ENCODE measurements around the gene NCKAP1. TPM values are rescaled to one million over a fixed set of nuclear protein-coding genes. Genes with fewer than 3 reads are reported as not detected.
A peak's percentile ranks its signal among the peaks of the same experiment; 100 is the strongest.
"Not testable (repeated sequence)": the region's sequence is repeated elsewhere in the genome, so short reads cannot be mapped to it uniquely, and the experiment has no call there.

NCKAP1 gene
- total RNA-seq, 4 donors from 2014 or later: 88.3 to 160 (median 122) TPM

DNA sequence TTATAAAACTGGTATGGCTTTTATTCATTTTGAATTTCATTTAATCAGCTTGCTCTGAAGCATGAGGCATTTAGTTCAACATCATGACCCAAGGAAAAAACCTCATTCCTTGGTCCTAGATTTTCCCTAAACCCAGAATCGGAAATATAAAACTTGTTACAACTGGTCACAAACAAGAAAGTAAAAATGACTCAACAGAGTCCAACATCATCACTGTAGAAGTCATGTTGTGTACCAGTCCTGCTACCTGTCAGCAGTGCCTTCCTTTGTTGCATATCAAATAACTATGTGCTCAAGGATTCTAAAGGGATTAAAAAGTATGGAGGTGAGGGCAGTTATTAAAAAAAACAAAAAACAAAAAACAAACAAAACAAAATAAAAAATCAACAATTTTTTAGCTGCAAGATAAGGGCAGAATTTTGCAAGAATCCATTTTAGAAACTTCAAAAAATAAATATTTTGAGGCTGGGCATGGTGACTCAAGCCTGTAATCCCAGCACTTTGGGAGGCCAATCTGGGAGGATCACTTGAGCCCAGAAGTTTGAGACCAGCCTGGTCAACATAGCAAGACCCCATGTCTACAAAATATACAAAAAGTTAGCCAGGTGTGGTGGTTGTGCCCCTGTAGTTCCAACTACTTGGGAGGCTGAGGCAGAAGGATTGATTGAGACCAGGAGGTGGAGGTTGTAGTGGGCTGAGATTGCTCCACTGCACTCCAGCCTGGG, 18.4 kb downstream of the NCKAP1 start:
- TF ChIP-seq, protein P1, sequence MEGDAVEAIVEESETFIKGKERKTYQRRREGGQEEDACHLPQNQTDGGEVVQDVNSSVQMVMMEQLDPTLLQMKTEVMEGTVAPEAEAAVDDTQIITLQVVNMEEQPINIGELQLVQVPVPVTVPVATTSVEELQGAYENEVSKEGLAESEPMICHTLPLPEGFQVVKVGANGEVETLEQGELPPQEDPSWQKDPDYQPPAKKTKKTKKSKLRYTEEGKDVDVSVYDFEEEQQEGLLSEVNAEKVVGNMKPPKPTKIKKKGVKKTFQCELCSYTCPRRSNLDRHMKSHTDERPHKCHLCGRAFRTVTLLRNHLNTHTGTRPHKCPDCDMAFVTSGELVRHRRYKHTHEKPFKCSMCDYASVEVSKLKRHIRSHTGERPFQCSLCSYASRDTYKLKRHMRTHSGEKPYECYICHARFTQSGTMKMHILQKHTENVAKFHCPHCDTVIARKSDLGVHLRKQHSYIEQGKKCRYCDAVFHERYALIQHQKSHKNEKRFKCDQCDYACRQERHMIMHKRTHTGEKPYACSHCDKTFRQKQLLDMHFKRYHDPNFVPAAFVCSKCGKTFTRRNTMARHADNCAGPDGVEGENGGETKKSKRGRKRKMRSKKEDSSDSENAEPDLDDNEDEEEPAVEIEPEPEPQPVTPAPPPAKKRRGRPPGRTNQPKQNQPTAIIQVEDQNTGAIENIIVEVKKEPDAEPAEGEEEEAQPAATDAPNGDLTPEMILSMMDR (IDR thresholded peaks at IDR 0.05): no peak
- TF ChIP-seq POLR2A (IDR thresholded peaks at IDR 0.05): no peak
- WGBS, 2 donors: 55 to 62% methylated on average over 1 of the region's 1 CpG
- no peak overlapping the region for H3K4me3 ChIP-seq (ENCODE audit: low read depth, poor library complexity, severe bottlenecking)
- intact Hi-C loops (cut with DNase I; ENCODE audit: low total_unique reads): no loop called here
- no peak for DNase-seq (ENCODE audit: low spot score in 2 of 2)

DNA sequence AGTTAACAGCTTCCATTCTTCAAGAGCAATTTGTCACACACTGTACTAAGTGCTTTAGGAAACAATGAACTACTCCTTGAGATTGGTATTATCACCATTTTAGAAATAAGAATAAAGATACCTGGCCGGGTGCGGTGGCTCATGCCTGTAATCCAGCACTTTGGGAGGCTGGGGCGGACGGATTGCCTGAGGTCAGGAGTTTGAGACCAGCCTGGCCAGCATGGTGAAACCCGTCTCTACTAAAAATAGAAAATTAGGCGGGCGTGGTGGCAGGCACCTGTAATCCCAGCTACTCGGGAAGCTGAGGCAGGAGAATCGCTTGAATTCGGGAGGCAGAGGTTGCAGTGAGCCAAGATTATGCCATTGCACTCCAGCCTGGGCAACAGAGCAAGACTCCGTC, 20.4 kb downstream of the NCKAP1 start:
- 93 to 94% methylated on average over 11 of the region's 11 CpGs for WGBS, 2 donors
- DNase-seq (ENCODE audit: low spot score in 2 of 2); intact Hi-C loops (cut with DNase I; ENCODE audit: low total_unique reads); H3K4me3 ChIP-seq (ENCODE audit: low read depth, poor library complexity, severe bottlenecking): not testable (repeated sequence)

DNA sequence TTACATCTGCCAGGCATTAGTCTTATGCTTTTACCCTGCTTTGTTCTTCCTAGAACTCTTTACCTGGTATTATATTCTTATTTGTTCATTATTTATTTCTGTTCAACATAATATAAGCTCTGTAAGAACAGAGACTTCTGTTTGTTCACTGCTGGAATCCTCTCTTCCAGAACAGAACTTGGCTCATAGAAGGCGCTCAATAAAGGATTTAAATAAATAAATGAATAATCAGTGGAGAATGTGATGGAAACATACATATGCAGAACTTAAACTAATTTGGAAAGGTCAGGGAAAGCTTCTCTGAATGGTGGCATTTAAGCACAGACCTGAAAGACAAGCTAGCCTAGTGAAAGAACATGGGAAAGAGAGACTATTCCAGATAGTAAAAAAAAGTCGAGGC, 24.3 kb downstream of the NCKAP1 start:
- no peak overlapping the region for H3K4me3 ChIP-seq (ENCODE audit: low read depth, poor library complexity, severe bottlenecking)
- TF ChIP-seq POLR2A (IDR thresholded peaks at IDR 0.05): no peak
- TF ChIP-seq, protein P1 (IDR thresholded peaks at IDR 0.05): no peak
- no peak for DNase-seq (ENCODE audit: low spot score in 2 of 2)
- intact Hi-C loops (cut with DNase I; ENCODE audit: low total_unique reads): no loop called here
- 88 to 90% methylated on average over 2 of the region's 2 CpGs for WGBS, 2 donors

DNA sequence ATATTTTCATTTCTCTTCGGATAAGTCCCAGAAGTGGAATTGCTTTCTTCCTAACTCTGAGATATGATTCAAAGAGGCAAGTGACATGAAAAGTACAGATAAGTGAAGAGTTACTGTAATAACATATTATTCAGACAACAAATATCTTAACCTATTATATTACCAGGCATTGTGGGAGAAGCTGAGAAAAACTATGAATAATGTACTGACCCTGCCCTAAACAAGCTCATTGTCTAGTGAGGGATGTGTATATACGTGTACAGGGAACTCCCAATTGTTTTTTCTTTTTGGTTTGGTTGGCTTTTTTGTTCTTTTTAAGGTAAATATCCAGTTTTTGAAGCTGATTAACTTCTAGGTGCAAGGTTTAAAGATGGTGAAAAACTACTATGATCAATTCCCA, 26.5 kb downstream of the NCKAP1 start:
- WGBS, 2 donors: 86 to 87% methylated on average over 2 of the region's 2 CpGs
- no peak overlapping the region for H3K4me3 ChIP-seq (ENCODE audit: low read depth, poor library complexity, severe bottlenecking)
- no peak for DNase-seq (ENCODE audit: low spot score in 2 of 2)
- TF ChIP-seq, protein P1 (IDR thresholded peaks at IDR 0.05): no peak
- no peak for TF ChIP-seq POLR2A (IDR thresholded peaks at IDR 0.05)
- intact Hi-C loops (cut with DNase I; ENCODE audit: low total_unique reads): no loop called here

DNA sequence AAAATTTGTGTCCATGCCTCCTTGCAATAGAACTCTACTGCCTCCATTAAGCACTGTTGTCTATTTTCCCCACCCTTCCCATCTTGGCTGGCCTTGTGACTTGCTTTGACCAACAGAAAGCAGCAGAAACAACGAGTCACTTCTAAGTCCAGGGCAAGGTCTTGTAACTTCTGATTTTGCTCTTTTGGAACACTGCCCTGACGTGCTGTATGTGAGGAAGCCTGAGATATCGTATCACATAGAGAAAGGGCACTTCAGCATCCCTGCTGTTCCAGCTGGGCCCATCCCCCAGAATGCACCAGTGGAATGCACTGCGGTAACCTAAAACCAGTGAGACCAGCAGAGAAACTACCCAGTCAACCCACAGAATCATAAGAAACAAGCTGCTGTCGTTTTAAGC, 28.1 kb downstream of the NCKAP1 start:
- no peak for TF ChIP-seq POLR2A (IDR thresholded peaks at IDR 0.05)
- TF ChIP-seq, protein P1 (IDR thresholded peaks at IDR 0.05): no peak
- 82 to 87% methylated on average over 5 of the region's 5 CpGs for WGBS, 2 donors
- peak in 1 of 2 donors; percentile 42 for DNase-seq (ENCODE audit: low spot score in 2 of 2)
- intact Hi-C loops (cut with DNase I; ENCODE audit: low total_unique reads): no loop called here
- H3K4me3 ChIP-seq (ENCODE audit: low read depth, poor library complexity, severe bottlenecking): no peak overlapping the region

DNA sequence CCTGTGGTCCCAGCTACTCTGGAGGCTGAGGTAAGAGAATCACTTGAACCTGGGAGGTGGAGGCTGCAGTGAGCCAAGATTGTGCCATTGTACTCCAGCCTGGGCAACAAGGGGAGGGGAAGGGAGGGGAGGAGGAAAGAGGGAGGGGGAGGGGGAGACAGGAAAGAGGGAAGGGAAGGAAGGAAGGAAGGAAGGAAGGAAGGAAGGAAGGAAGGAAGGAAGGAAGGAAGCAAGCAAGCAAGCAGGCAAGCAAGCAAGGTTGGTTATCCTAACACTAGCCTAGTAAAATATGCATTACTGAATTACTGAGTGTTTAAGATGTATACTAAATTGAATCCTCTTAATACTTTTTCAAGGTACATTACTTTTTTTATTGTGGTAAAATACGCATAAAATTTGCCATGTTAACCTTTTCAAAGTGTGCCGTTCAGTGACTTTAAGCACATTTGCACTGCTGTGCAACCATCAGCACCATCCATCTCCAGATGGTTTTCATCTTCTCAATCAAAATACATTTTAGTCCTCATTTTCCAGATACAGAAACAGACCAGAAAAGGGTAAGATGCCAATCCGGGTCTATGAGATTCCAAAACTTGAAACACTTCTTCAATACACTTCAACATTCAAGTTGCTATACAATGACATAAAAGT, 28.9 kb downstream of the NCKAP1 start:
- no peak for DNase-seq (ENCODE audit: low spot score in 2 of 2)
- TF ChIP-seq, protein P1 (IDR thresholded peaks at IDR 0.05): no peak
- no peak for TF ChIP-seq POLR2A (IDR thresholded peaks at IDR 0.05)
- WGBS, 2 donors: 67 to 72% methylated on average over 3 of the region's 3 CpGs
- H3K4me3 ChIP-seq (ENCODE audit: low read depth, poor library complexity, severe bottlenecking): no peak overlapping the region
- intact Hi-C loops (cut with DNase I; ENCODE audit: low total_unique reads): no loop called here
